ENCODE measurements around the gene PDK2.

Gene PDK2

GRCh38 chr17:50102164-50102991 is 7.2 kb downstream of the PDK2 start:
- DNase-seq: no peak

DNA sequence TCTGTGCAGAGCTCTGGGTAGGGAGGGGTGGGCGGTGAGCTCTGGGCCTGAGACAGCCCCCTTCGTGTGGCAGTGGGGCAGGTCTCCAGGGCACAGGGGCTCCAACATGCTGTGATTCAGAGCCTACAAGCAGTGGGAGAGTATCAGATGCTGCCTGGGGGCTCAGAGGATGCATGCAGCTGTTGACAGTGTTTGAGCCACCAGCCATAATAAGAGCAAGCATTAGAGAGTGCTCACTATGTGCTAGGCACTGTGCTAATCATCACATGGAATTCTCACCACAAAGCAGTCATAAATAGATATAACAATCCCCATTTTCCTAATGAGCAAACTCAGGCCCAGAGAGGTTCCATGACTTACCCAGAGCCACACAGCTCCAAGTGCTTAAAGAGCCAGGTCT is 8.1 kb downstream of the PDK2 start:
- DNase-seq: no peak

- no peak for DNase-seq
Observed at GRCh38 chr17:50103941-50104340, 8.8 kb downstream of the PDK2 start.

GRCh38 chr17:50105811-50106210 is 10.7 kb downstream of the PDK2 start:
- no peak for DNase-seq

DNA sequence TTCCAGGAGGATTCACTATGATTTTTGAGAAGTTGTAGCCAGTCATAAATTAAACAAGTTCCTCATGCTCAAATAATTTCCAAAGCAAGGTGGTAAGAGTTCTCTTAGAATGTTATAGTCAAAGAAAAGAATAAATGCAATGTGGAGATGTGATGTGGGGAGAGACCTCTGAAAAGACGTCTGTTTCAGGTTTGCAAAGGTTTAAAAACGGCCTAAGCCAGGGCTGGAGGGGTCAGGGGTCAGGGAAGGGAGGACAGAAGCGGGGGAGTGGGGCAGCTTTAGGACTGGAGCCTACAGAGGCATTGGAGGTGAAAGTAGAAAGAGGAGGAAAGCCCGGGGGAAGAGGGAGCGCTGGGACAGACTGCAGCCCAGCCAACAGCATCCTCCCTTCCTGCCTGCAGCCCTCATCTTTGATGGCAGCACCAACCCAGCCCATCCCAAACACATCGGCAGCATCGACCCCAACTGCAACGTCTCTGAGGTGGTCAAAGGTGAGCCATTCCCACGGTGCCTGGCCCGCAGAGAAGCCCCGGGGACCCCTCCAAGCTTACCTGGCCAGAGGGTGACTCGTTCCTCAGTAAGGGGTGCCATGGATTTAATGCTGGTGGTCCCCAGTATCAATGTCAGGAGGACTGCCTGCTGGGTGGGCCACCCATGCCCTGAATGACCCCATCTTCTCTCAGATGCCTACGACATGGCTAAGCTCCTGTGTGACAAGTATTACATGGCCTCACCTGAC is 11.4 kb downstream of the PDK2 start:
- DNase-seq: no peak

DNA sequence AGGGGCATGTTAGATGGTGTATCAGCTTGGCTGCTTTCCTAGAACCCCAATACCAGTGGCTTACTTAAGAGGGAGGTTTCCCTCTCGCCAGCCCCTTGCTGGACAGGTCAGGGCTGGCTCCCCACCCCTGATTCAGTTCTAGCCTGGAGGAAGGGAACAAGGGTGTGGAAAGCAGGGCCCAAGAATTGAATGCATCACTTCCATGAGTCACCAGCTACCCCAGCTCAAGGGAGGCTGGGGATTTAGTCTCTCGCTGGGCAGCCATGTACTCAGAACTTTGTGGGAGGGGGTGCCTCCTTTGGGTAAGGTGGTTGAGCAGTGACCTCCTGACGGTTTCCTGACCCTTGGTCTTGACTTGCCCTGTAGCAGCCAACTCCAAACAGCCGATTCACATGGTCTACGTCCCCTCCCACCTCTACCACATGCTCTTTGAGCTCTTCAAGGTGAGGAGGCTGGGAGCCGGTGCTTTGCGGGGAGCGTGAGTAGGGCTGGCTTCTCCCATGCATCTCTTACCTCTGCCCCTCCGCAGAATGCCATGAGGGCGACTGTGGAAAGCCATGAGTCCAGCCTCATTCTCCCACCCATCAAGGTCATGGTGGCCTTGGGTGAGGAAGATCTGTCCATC is 12.8 kb downstream of the PDK2 start:
- no peak for DNase-seq

DNA sequence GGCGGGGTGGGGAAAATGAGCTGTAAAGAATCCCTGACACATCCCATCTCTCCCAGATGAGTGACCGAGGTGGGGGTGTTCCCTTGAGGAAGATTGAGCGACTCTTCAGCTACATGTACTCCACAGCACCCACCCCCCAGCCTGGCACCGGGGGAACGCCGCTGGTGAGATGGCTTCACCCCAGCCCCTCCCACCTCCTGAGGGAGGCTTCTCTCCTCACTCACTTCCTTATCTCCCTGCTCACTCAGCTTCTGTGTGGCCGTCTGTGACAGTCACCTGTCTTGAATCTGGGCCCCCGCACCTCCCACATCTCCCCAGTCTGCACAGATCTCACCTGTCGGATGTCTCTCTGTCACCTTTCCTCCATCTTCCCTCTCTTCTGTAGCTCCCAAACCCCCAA is 13.4 kb downstream of the PDK2 start:
- no peak for DNase-seq

GRCh38 chr17:50109207-50109606 is 14.1 kb downstream of the PDK2 start:
- DNase-seq: no peak

GRCh38 chr17:50109785-50110184 is 14.6 kb downstream of the PDK2 start:
- DNase-seq: no peak

DNA sequence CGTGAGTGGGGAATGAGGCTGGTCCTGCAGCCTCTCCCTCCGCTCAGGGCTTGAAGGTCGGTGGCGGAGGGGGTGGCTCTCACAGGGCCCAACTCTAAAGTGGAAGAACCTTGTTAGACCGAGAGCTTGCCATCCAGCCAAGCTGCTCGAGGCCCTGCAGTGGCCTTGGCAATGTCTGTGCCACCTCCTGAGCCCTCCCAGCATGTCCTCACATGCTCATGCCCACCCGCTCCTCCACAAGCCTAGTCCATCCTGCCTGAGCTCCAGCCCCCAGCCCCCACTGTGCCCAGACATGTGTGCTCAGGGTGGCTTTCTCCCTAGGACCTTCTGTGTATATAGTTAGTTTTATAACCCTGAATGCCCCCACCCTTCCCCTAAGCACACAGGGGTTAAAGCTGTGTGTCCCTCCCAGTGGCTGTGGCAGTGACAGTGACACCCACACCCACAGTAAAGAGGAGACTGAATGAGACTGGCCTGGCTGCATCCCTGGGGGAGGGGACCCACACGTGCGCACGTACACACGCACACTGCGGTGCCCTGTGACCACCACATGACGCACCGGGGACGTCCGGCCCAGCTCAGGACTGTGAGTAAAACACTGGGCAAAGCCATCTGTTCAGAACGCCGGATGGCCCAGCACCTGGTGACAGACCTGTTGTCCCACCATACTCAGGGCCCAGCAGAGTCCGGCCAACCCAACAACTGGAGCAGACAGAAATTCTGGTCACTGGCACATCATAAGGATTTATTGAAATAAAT is 15.6 kb downstream of the PDK2 start:
- no peak for DNase-seq

GRCh38 chr17:50111673-50112655 is 16.8 kb downstream of the PDK2 start:
- peak; percentile 89 for DNase-seq

- no peak for DNase-seq
Observed at GRCh38 chr17:50112694-50113093, 17.5 kb downstream of the PDK2 start.

DNA sequence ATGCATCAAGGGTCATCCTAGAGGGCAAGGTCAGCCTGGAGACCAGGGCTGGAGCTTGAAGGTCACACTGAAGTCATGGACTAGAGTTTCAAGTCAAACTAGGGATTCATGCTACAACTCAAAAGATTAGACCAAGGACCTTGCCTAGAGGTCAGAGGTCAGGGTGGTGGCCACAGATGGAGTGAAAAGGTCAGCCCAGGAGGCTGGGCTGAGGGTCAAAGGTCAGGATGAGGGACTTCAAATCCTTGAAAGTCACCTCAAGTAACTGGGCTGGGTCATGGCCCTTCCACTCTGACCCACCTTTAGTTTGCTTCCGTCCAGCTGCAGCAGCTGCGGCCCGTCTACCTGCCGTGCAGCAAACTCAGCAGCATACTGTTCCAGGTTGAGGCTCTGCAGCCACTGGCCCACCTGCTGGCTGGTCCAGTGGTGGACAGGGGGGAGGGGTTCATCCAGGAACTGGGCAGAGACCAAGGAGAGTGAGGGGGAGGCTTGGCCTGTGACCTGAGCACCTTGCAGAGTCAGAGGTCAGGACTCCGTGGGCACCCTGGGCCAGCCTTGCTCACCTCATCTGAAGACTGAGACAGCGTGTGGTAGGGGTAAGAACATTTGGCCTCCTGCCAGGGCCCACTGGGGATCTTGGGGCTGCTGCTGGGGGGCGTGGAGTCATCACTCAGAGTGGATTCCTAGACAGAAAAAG is 18.6 kb downstream of the PDK2 start:
- DNase-seq: no peak

- no peak for DNase-seq
Observed at GRCh38 chr17:50114401-50114800, 19.2 kb downstream of the PDK2 start.

GRCh38 chr17:50114849-50115357 is 19.8 kb downstream of the PDK2 start:
- peak; percentile 83 for DNase-seq

DNA sequence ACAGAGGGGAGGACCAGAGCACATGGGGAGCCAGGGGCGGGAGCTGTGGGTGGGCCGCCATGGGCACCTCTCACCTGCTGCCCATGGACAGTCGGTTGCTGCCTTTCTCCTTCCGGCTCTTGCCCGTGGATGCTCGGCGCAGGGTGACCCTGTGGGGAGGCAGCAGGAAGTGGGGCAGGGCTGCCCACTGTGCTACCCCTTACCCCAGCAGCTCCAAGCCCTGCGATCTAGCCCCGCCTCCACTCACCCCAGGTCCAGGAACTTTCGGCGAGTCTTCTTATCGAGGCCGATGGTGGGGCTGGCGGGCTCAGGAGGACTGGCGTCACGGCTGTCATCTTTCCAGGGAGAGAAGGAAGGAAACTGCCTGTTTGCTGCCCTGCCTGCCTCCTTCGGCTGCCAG is 20.6 kb downstream of the PDK2 start:
- DNase-seq: no peak

- DNase-seq: peak; percentile 94
Observed at GRCh38 chr17:50117202-50118051, 22.3 kb downstream of the PDK2 start.

- no peak for DNase-seq
Observed at GRCh38 chr17:50118076-50118827, 23.1 kb downstream of the PDK2 start.

DNA sequence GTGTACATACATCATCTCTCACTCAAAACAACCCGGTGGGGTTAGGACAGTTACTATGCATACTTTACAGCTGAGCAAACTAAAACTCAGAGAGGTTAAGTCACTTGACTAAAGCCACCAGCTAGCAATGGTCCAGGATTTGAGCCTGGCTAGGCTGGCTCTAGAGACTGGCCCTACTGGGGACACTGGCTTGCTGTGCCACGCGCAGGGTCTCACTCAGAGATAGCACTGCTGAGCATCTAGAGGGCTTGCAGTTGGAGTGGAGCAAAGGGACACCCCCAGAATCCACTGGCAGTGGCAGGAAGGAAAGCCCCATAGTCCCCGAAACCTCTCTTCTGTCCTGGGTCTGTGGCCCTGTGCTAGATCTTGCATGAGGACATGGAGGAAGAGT is 23.7 kb downstream of the PDK2 start:
- DNase-seq: no peak
